HL-60 (cell line): ENCODE data around the gene ARHGAP25.
A peak's percentile ranks its signal among the peaks of the same experiment; 100 is the strongest.

ENCODE experiments used
- GABPA ChIP-seq: IDR thresholded peaks from 2 replicates; pipeline ENCODE4 v1.6.1; 2012; ENCODE audit warnings: low read depth
- POLR2AphosphoS5 ChIP-seq: IDR thresholded peaks from 2 replicates; pipeline ENCODE4 v1.6.1; 2012; ENCODE audit warnings: low read depth
- REST ChIP-seq: IDR thresholded peaks from 2 replicates; pipeline ENCODE4 v1.6.1; 2012; ENCODE audit warnings: low read depth; ENCODE audit not compliant: insufficient replicate concordance
- SPI1 ChIP-seq: IDR thresholded peaks from 2 replicates; pipeline ENCODE4 v1.6.1; 2012; ENCODE audit warnings: low read depth, mild to moderate bottlenecking, borderline replicate concordance
- TF ChIP-seq, protein P1 (sequence below): IDR thresholded peaks from one replicate; pipeline ENCODE4 v1.5.1; 2011; ENCODE audit warnings: low read length, control low read depth, inconsistent platforms; ENCODE audit not compliant: insufficient read depth

- TF ChIP-seq, protein P1, sequence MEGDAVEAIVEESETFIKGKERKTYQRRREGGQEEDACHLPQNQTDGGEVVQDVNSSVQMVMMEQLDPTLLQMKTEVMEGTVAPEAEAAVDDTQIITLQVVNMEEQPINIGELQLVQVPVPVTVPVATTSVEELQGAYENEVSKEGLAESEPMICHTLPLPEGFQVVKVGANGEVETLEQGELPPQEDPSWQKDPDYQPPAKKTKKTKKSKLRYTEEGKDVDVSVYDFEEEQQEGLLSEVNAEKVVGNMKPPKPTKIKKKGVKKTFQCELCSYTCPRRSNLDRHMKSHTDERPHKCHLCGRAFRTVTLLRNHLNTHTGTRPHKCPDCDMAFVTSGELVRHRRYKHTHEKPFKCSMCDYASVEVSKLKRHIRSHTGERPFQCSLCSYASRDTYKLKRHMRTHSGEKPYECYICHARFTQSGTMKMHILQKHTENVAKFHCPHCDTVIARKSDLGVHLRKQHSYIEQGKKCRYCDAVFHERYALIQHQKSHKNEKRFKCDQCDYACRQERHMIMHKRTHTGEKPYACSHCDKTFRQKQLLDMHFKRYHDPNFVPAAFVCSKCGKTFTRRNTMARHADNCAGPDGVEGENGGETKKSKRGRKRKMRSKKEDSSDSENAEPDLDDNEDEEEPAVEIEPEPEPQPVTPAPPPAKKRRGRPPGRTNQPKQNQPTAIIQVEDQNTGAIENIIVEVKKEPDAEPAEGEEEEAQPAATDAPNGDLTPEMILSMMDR: no peak
- TF ChIP-seq REST: no peak
- no peak for TF ChIP-seq POLR2AphosphoS5
- no peak for TF ChIP-seq SPI1
- 0 out of 2 replicates have a peak, but pooled peaks have one; percentile 19 for TF ChIP-seq GABPA
Measured at GRCh38 chr2:68737711-68738110, 3.1 kb downstream of the ARHGAP25 start.
